Measurements from ENCODE around the gene XPO6.

XPO6 gene

GRCh38 chr16:28200661-28201060 lies 11.1 kb downstream of the XPO6 start:
- no peaks in the 10 kb centered on the region for H3K27me3 Mint-ChIP-seq
- H3K9me3 Mint-ChIP-seq: no peaks in the 10 kb centered on the region
- H3K27ac Mint-ChIP-seq: peak overlapping the region; percentile 72
- no peak overlapping the region for H3K4me3 Mint-ChIP-seq
- H3K4me1 Mint-ChIP-seq (ENCODE audit: low read depth): peaks cover 34% of the 10 kb centered on the region
- peaks cover 35% of the 10 kb centered on the region for H3K36me3 Mint-ChIP-seq (ENCODE audit: low read depth)

GRCh38 chr16:28196387-28196987 lies 15.3 kb downstream of the XPO6 start:
- Mint-ChIP-seq H3K9me3 (no peaks in the 10 kb centered on the region), H3K4me3 (no peak overlapping the region), H3K36me3 (ENCODE audit: low read depth) (peaks cover 54% of the 10 kb centered on the region), H3K4me1 (ENCODE audit: low read depth) (peaks cover 74% of the 10 kb centered on the region), H3K27ac (peak overlapping the region; percentile 81), H3K27me3 (no peaks in the 10 kb centered on the region)

- peak overlapping the region; percentile 90 for H3K27ac Mint-ChIP-seq
- peaks cover 54% of the 10 kb centered on the region for H3K36me3 Mint-ChIP-seq (ENCODE audit: low read depth)
- peaks cover 74% of the 10 kb centered on the region for H3K4me1 Mint-ChIP-seq (ENCODE audit: low read depth)
- no peaks in the 10 kb centered on the region for H3K9me3 Mint-ChIP-seq
- no peak overlapping the region for H3K4me3 Mint-ChIP-seq
- H3K27me3 Mint-ChIP-seq: no peaks in the 10 kb centered on the region
These were observed 15.9 kb downstream of the XPO6 start for GRCh38 chr16:28195859-28196258.

GRCh38 chr16:28193530-28194423 lies 18.0 kb downstream of the XPO6 start:
- Mint-ChIP-seq H3K4me3 (peak overlapping the region; percentile 86), H3K27ac (peak overlapping the region; percentile 90), H3K4me1 (ENCODE audit: low read depth) (peaks cover 85% of the 10 kb centered on the region), H3K27me3 (no peaks in the 10 kb centered on the region), H3K9me3 (no peaks in the 10 kb centered on the region), H3K36me3 (ENCODE audit: low read depth) (peaks cover 60% of the 10 kb centered on the region)

- Mint-ChIP-seq H3K9me3 (no peaks in the 10 kb centered on the region), H3K4me3 (peak overlapping the region; percentile 86), H3K27me3 (no peaks in the 10 kb centered on the region), H3K36me3 (ENCODE audit: low read depth) (peaks cover 63% of the 10 kb centered on the region), H3K27ac (peak overlapping the region; percentile 90), H3K4me1 (ENCODE audit: low read depth) (peaks cover 93% of the 10 kb centered on the region)
These were observed 18.8 kb downstream of the XPO6 start for GRCh38 chr16:28192806-28193529.

GRCh38 chr16:28191364-28191960 lies 20.3 kb downstream of the XPO6 start:
- Mint-ChIP-seq H3K27me3 (no peaks in the 10 kb centered on the region), H3K4me1 (ENCODE audit: low read depth) (peaks cover 98% of the 10 kb centered on the region), H3K4me3 (peak overlapping the region; percentile 54), H3K27ac (peak overlapping the region; percentile 91), H3K9me3 (no peaks in the 10 kb centered on the region), H3K36me3 (ENCODE audit: low read depth) (peaks cover 69% of the 10 kb centered on the region)

- peaks cover 97% of the 10 kb centered on the region for H3K4me1 Mint-ChIP-seq (ENCODE audit: low read depth)
- peaks cover 67% of the 10 kb centered on the region for H3K36me3 Mint-ChIP-seq (ENCODE audit: low read depth)
These were observed 22.5 kb downstream of the XPO6 start for GRCh38 chr16:28189245-28189644.

GRCh38 chr16:28188085-28188916 lies 23.5 kb downstream of the XPO6 start:
- Mint-ChIP-seq H3K9me3 (no peaks in the 10 kb centered on the region), H3K36me3 (ENCODE audit: low read depth) (peaks cover 76% of the 10 kb centered on the region), H3K27ac (peak overlapping the region; percentile 83), H3K4me3 (peak overlapping the region; percentile 65), H3K4me1 (ENCODE audit: low read depth) (peaks cover 97% of the 10 kb centered on the region), H3K27me3 (no peaks in the 10 kb centered on the region)

More at GRCh38 chr16:28189245-28189644, 22.5 kb downstream of the XPO6 start:
- H3K4me3 Mint-ChIP-seq: peak overlapping the region; percentile 65
- no peaks in the 10 kb centered on the region for H3K27me3 Mint-ChIP-seq
- H3K27ac Mint-ChIP-seq: peak overlapping the region; percentile 83
- no peaks in the 10 kb centered on the region for H3K9me3 Mint-ChIP-seq

GRCh38 chr16:28187595-28188004 lies 24.2 kb downstream of the XPO6 start:
- Mint-ChIP-seq H3K4me1 (ENCODE audit: low read depth) (peaks cover 97% of the 10 kb centered on the region), H3K27me3 (no peaks in the 10 kb centered on the region), H3K9me3 (no peaks in the 10 kb centered on the region), H3K4me3 (peak overlapping the region; percentile 75), H3K36me3 (ENCODE audit: low read depth) (peaks cover 75% of the 10 kb centered on the region), H3K27ac (peak overlapping the region; percentile 89)

GRCh38 chr16:28186752-28187151 lies 25.0 kb downstream of the XPO6 start:
- Mint-ChIP-seq H3K4me3 (peak overlapping the region; percentile 75), H3K27ac (peak overlapping the region; percentile 89), H3K4me1 (ENCODE audit: low read depth) (peaks cover 99% of the 10 kb centered on the region), H3K9me3 (no peaks in the 10 kb centered on the region), H3K36me3 (ENCODE audit: low read depth) (peaks cover 77% of the 10 kb centered on the region), H3K27me3 (no peaks in the 10 kb centered on the region)

GRCh38 chr16:28185696-28186095 lies 26.1 kb downstream of the XPO6 start:
- H3K9me3 Mint-ChIP-seq: no peaks in the 10 kb centered on the region
- peaks cover 75% of the 10 kb centered on the region for H3K36me3 Mint-ChIP-seq (ENCODE audit: low read depth)
- H3K4me1 Mint-ChIP-seq (ENCODE audit: low read depth): peaks cover 99% of the 10 kb centered on the region
- H3K27me3 Mint-ChIP-seq: no peaks in the 10 kb centered on the region
- H3K4me3 Mint-ChIP-seq: peak overlapping the region; percentile 25
- peak overlapping the region; percentile 88 for H3K27ac Mint-ChIP-seq

- peaks cover 97% of the 10 kb centered on the region for H3K4me1 Mint-ChIP-seq (ENCODE audit: low read depth)
- H3K4me3 Mint-ChIP-seq: no peak overlapping the region
- H3K9me3 Mint-ChIP-seq: no peaks in the 10 kb centered on the region
- H3K27ac Mint-ChIP-seq: peak overlapping the region; percentile 98
- H3K27me3 Mint-ChIP-seq: no peaks in the 10 kb centered on the region
- peaks cover 73% of the 10 kb centered on the region for H3K36me3 Mint-ChIP-seq (ENCODE audit: low read depth)
These were observed 27.1 kb downstream of the XPO6 start for GRCh38 chr16:28184625-28185024.

GRCh38 chr16:28183930-28184329 lies 27.8 kb downstream of the XPO6 start:
- H3K27me3 Mint-ChIP-seq: no peaks in the 10 kb centered on the region
- H3K36me3 Mint-ChIP-seq (ENCODE audit: low read depth): peaks cover 77% of the 10 kb centered on the region
- H3K9me3 Mint-ChIP-seq: no peaks in the 10 kb centered on the region
- peaks cover 97% of the 10 kb centered on the region for H3K4me1 Mint-ChIP-seq (ENCODE audit: low read depth)
- H3K27ac Mint-ChIP-seq: peak overlapping the region; percentile 98
- H3K4me3 Mint-ChIP-seq: no peak overlapping the region

- Mint-ChIP-seq H3K27me3 (no peaks in the 10 kb centered on the region), H3K4me1 (ENCODE audit: low read depth) (peaks cover 93% of the 10 kb centered on the region), H3K36me3 (ENCODE audit: low read depth) (peaks cover 75% of the 10 kb centered on the region)
These were observed 28.3 kb downstream of the XPO6 start for GRCh38 chr16:28183484-28183883.

More at GRCh38 chr16:28183484-28183883, 28.3 kb downstream of the XPO6 start:
- Mint-ChIP-seq H3K4me3 (no peak overlapping the region), H3K9me3 (no peaks in the 10 kb centered on the region), H3K27ac (peak overlapping the region; percentile 98)

Data from stimulated activated naive CD8-positive, alpha-beta T cell treated with anti-CD3 and anti-CD28 coated beads, Interleukin-15, Interleukin-2, amounts not matched to agents 100 ng/mL and 50 ng/mL, for 24 hours (primary cell).